GM23338 (cell line): ENCODE data around the gene DHX36. TPM values are rescaled to one million over a fixed set of nuclear protein-coding genes. Genes with fewer than 3 reads are reported as not detected.

Source experiments
- ATAC-seq: fragments of 200-7000 bp; cut with Tn5 transposase; 3 replicates; pipeline ENCODE4 v1.9.1; 2020
- DNase-seq: peaks from one replicate; pipeline ENCODE4 v3.0.0-alpha.2; 2015; ENCODE audit warnings: low spot score
- H2AFZ ChIP-seq: fragments of 200-600 bp; sonication (generic); 2 replicates; pipeline ENCODE4 v1.8.0; 2016; ENCODE audit warnings: antibody characterized with exemption, mild to moderate bottlenecking, moderate library complexity
- H3F3A ChIP-seq: fragments of 200-600 bp; sonication (generic); replicated peaks from 2 replicates; pipeline ENCODE4 v1.8.0; 2017; ENCODE audit warnings: antibody characterized with exemption, mixed run types, low read depth
- H3K27ac ChIP-seq: fragments of 200-600 bp; sonication (generic); 2 replicates; pipeline ENCODE4 v1.6.1; 2016; ENCODE audit warnings: low read depth
- H3K27me3 ChIP-seq: fragments of 200-600 bp; sonication (generic); 2 replicates; pipeline ENCODE4 v1.8.0; 2016; ENCODE audit warnings: mild to moderate bottlenecking, mixed run types, moderate library complexity; ENCODE audit not compliant: insufficient read depth
- H3K36me3 ChIP-seq: fragments of 200-600 bp; sonication (generic); 2 replicates; pipeline ENCODE4 v1.8.0; 2016; ENCODE audit warnings: mild to moderate bottlenecking; ENCODE audit not compliant: insufficient read depth
- H3K4me1 ChIP-seq: fragments of 200-600 bp; sonication (generic); 2 replicates; pipeline ENCODE4 v1.8.0; 2016; ENCODE audit warnings: mild to moderate bottlenecking, moderate library complexity; ENCODE audit not compliant: insufficient read depth
- H3K4me2 ChIP-seq: fragments of 200-600 bp; sonication (generic); 2 replicates; pipeline ENCODE4 v1.7.1; 2017; ENCODE audit warnings: mixed run types
- H3K4me3 ChIP-seq: fragments of 200-600 bp; sonication (generic); 2 replicates; pipeline ENCODE4 v1.6.1; 2016; ENCODE audit warnings: mixed run types
- H3K79me2 ChIP-seq: fragments of 200-600 bp; sonication (generic); replicated peaks from 2 replicates; pipeline ENCODE4 v1.8.0; 2017; ENCODE audit warnings: mild to moderate bottlenecking; ENCODE audit not compliant: insufficient read depth
- H3K9me2 ChIP-seq: fragments of 200-600 bp; sonication (generic); 2 replicates; pipeline ENCODE4 v1.8.0; 2017; ENCODE audit not compliant: insufficient read depth
- H4K20me1 ChIP-seq: fragments of 200-600 bp; sonication (generic); replicated peaks from 2 replicates; pipeline ENCODE4 v1.8.0; 2017; ENCODE audit warnings: mild to moderate bottlenecking; ENCODE audit not compliant: insufficient read depth
- H3K27ac Mint-ChIP-seq: 2 replicates; pipeline ENCODE4 v1.8.0; 2020; ENCODE audit warnings: inconsistent platforms, mild to moderate bottlenecking, moderate library complexity, mixed read lengths
- H3K27me3 Mint-ChIP-seq: 3 replicates; pipeline ENCODE4 v1.8.0; 2022; ENCODE audit warnings: low read depth, mild to moderate bottlenecking, moderate library complexity, mixed read lengths, inconsistent platforms; ENCODE audit not compliant: insufficient read depth, poor library complexity
- H3K36me3 Mint-ChIP-seq: 3 replicates; pipeline ENCODE4 v1.8.0; 2021; ENCODE audit warnings: low read depth, mild to moderate bottlenecking, inconsistent platforms, moderate library complexity, mixed read lengths
- H3K4me1 Mint-ChIP-seq: 3 replicates; pipeline ENCODE4 v1.8.0; 2020; ENCODE audit warnings: mild to moderate bottlenecking, inconsistent platforms, mixed read lengths
- H3K4me3 Mint-ChIP-seq: 3 replicates; pipeline ENCODE4 v1.8.0; 2021; ENCODE audit warnings: moderate library complexity, mild to moderate bottlenecking, inconsistent platforms, mixed read lengths
- H3K9me3 Mint-ChIP-seq: 3 replicates; pipeline ENCODE4 v1.8.0; 2020; ENCODE audit warnings: moderate library complexity, mild to moderate bottlenecking, inconsistent platforms, mixed read lengths
- CREB1 ChIP-seq: fragments of 250-450 bp; sonication (Bioruptor Pico); IDR thresholded peaks from 2 replicates; pipeline ENCODE4 v1.5.0; 2020; ENCODE audit warnings: low read depth, mild to moderate bottlenecking, moderate library complexity
- EZH2 ChIP-seq: fragments of 200-600 bp; sonication (generic); IDR thresholded peaks from one replicate; pipeline ENCODE4 v1.8.0; 2017; ENCODE audit warnings: antibody characterized with exemption, mild to moderate bottlenecking, low read depth; ENCODE audit not compliant: unreplicated experiment
- EZH2phosphoT487 ChIP-seq: fragments of 200-600 bp; sonication (generic); IDR thresholded peaks from one replicate; pipeline ENCODE4 v1.8.1; 2018; ENCODE audit warnings: antibody characterized with exemption; ENCODE audit not compliant: unreplicated experiment
- JUNB ChIP-seq: IDR thresholded peaks from one replicate; pipeline ENCODE4 v1.6.1; 2016; ENCODE audit warnings: antibody characterized with exemption; ENCODE audit not compliant: unreplicated experiment
- NANOG ChIP-seq: IDR thresholded peaks from 2 replicates; pipeline ENCODE4 v1.6.1; 2016; ENCODE audit warnings: antibody characterized with exemption, borderline replicate concordance
- POLR2AphosphoS5 ChIP-seq: IDR thresholded peaks from 2 replicates; pipeline ENCODE4 v1.6.1; 2016; ENCODE audit warnings: antibody characterized with exemption, low read depth
- STAT1 ChIP-seq: IDR thresholded peaks from one replicate; pipeline ENCODE4 v1.6.1; 2016; ENCODE audit warnings: antibody characterized with exemption; ENCODE audit not compliant: unreplicated experiment
- ZNF114 ChIP-seq: fragments of 250-450 bp; sonication (Bioruptor Pico); IDR thresholded peaks from 2 replicates; pipeline ENCODE4 v1.5.0; 2020; ENCODE audit warnings: mild to moderate bottlenecking, moderate library complexity
- ZNF331 ChIP-seq: fragments of 250-450 bp; sonication (Bioruptor Pico); IDR thresholded peaks from 2 replicates; pipeline ENCODE4 v1.5.0; 2020; ENCODE audit warnings: low read depth, mild to moderate bottlenecking, moderate library complexity
- polyA plus RNA-seq: library from polyadenylated mRNA; unstranded; fragments of >200 nt; fragmentation: Nextera tagmentation; extraction: Ambion mirVana; gene quantifications from 2 replicates; pipeline ENCODE4 v1.2.1, GENCODE V29; 2016
- total RNA-seq: library from RNA; depleted of rRNA; stranded (reverse); fragments of >200 nt; shearing (Covaris generic); gene quantifications from 2 replicates; pipeline ENCODE4 v1.2.3, GENCODE V29; 2014
- TF ChIP-seq, protein P1 (sequence below): IDR thresholded peaks from 2 replicates; pipeline ENCODE4 v1.6.1; 2016; ENCODE audit warnings: antibody characterized with exemption
- TF ChIP-seq, protein P2 (sequence below): fragments of 250-450 bp; sonication (Bioruptor Pico); IDR thresholded peaks from 2 replicates; pipeline ENCODE4 v1.5.0; 2020; ENCODE audit warnings: mild to moderate bottlenecking, moderate library complexity
- TF ChIP-seq, protein P3 (sequence below): IDR thresholded peaks from one replicate; pipeline ENCODE4 v1.6.1; 2018; ENCODE audit warnings: antibody characterized with exemption; ENCODE audit not compliant: unreplicated experiment
- TF ChIP-seq, protein P4 (sequence below), 2 experiments: fragments of 200-600 bp in 1 of 2; sonication (generic) in 1 of 2; conservative IDR thresholded peaks; 2 replicates each; pipeline versions ENCODE4 v1.5.1 to v1.6.1; 2016 to 2017; ENCODE audit warnings: antibody characterized with exemption in 2 of 2, low read depth in 2 of 2, mild to moderate bottlenecking in 2 of 2, moderate library complexity in 1 of 2

DHX36 gene
- total and polyA plus RNA-seq, 2 experiments from 2014 or later, result 103 to 110 TPM

- H3K4me3 Mint-ChIP-seq, result no peak overlapping the region
- no peak overlapping the region for H3K4me3 ChIP-seq
- no peaks in the 10 kb centered on the region for H3K4me1 ChIP-seq
- no peak for DNase-seq
- no peaks in the 10 kb centered on the region for H3K4me1 Mint-ChIP-seq
- no peak overlapping the region for H3K4me2 ChIP-seq
- H3K36me3 Mint-ChIP-seq, result peaks cover 74% of the 10 kb centered on the region
- no peaks in the 10 kb centered on the region for H3K9me3 Mint-ChIP-seq
- no peak overlapping the region for H3K27ac ChIP-seq
- no peaks in the 10 kb centered on the region for H3K9me2 ChIP-seq
- H3K27me3 Mint-ChIP-seq, result no peaks in the 10 kb centered on the region
- no peak for ATAC-seq
- H2AFZ ChIP-seq, result no peak overlapping the region
- no peaks in the 10 kb centered on the region for H3F3A ChIP-seq
- TF ChIP-seq CREB1 (CRISPR knock-in tag) (no peak), POLR2AphosphoS5 (no peak), NANOG (no peak), EZH2phosphoT487 (no peak), ZNF114 (CRISPR knock-in tag) (no peak), JUNB (no peak), EZH2 (no peak), STAT1 (no peak), ZNF331 (no peak)
- TF ChIP-seq, protein P1, sequence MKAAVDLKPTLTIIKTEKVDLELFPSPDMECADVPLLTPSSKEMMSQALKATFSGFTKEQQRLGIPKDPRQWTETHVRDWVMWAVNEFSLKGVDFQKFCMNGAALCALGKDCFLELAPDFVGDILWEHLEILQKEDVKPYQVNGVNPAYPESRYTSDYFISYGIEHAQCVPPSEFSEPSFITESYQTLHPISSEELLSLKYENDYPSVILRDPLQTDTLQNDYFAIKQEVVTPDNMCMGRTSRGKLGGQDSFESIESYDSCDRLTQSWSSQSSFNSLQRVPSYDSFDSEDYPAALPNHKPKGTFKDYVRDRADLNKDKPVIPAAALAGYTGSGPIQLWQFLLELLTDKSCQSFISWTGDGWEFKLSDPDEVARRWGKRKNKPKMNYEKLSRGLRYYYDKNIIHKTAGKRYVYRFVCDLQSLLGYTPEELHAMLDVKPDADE, result no peak
- TF ChIP-seq, protein P2, sequence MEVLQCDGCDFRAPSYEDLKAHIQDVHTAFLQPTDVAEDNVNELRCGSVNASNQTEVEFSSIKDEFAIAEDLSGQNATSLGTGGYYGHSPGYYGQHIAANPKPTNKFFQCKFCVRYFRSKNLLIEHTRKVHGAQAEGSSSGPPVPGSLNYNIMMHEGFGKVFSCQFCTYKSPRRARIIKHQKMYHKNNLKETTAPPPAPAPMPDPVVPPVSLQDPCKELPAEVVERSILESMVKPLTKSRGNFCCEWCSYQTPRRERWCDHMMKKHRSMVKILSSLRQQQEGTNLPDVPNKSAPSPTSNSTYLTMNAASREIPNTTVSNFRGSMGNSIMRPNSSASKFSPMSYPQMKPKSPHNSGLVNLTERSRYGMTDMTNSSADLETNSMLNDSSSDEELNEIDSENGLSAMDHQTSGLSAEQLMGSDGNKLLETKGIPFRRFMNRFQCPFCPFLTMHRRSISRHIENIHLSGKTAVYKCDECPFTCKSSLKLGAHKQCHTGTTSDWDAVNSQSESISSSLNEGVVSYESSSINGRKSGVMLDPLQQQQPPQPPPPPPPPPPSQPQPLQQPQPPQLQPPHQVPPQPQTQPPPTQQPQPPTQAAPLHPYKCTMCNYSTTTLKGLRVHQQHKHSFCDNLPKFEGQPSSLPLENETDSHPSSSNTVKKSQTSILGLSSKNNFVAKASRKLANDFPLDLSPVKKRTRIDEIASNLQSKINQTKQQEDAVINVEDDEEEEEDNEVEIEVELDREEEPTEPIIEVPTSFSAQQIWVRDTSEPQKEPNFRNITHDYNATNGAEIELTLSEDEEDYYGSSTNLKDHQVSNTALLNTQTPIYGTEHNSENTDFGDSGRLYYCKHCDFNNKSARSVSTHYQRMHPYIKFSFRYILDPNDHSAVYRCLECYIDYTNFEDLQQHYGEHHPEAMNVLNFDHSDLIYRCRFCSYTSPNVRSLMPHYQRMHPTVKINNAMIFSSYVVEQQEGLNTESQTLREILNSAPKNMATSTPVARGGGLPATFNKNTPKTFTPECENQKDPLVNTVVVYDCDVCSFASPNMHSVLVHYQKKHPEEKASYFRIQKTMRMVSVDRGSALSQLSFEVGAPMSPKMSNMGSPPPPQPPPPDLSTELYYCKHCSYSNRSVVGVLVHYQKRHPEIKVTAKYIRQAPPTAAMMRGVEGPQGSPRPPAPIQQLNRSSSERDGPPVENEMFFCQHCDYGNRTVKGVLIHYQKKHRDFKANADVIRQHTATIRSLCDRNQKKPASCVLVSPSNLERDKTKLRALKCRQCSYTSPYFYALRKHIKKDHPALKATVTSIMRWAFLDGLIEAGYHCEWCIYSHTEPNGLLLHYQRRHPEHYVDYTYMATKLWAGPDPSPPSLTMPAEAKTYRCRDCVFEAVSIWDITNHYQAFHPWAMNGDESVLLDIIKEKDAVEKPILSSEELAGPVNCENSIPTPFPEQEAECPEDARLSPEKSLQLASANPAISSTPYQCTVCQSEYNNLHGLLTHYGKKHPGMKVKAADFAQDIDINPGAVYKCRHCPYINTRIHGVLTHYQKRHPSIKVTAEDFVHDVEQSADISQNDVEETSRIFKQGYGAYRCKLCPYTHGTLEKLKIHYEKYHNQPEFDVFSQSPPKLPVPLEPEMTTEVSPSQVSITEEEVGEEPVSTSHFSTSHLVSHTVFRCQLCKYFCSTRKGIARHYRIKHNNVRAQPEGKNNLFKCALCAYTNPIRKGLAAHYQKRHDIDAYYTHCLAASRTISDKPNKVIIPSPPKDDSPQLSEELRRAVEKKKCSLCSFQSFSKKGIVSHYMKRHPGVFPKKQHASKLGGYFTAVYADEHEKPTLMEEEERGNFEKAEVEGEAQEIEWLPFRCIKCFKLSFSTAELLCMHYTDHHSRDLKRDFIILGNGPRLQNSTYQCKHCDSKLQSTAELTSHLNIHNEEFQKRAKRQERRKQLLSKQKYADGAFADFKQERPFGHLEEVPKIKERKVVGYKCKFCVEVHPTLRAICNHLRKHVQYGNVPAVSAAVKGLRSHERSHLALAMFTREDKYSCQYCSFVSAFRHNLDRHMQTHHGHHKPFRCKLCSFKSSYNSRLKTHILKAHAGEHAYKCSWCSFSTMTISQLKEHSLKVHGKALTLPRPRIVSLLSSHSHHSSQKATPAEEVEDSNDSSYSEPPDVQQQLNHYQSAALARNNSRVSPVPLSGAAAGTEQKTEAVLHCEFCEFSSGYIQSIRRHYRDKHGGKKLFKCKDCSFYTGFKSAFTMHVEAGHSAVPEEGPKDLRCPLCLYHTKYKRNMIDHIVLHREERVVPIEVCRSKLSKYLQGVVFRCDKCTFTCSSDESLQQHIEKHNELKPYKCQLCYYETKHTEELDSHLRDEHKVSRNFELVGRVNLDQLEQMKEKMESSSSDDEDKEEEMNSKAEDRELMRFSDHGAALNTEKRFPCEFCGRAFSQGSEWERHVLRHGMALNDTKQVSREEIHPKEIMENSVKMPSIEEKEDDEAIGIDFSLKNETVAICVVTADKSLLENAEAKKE (CRISPR knock-in tag), result no peak
- TF ChIP-seq, protein P3, sequence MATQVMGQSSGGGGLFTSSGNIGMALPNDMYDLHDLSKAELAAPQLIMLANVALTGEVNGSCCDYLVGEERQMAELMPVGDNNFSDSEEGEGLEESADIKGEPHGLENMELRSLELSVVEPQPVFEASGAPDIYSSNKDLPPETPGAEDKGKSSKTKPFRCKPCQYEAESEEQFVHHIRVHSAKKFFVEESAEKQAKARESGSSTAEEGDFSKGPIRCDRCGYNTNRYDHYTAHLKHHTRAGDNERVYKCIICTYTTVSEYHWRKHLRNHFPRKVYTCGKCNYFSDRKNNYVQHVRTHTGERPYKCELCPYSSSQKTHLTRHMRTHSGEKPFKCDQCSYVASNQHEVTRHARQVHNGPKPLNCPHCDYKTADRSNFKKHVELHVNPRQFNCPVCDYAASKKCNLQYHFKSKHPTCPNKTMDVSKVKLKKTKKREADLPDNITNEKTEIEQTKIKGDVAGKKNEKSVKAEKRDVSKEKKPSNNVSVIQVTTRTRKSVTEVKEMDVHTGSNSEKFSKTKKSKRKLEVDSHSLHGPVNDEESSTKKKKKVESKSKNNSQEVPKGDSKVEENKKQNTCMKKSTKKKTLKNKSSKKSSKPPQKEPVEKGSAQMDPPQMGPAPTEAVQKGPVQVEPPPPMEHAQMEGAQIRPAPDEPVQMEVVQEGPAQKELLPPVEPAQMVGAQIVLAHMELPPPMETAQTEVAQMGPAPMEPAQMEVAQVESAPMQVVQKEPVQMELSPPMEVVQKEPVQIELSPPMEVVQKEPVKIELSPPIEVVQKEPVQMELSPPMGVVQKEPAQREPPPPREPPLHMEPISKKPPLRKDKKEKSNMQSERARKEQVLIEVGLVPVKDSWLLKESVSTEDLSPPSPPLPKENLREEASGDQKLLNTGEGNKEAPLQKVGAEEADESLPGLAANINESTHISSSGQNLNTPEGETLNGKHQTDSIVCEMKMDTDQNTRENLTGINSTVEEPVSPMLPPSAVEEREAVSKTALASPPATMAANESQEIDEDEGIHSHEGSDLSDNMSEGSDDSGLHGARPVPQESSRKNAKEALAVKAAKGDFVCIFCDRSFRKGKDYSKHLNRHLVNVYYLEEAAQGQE, result no peak
- TF ChIP-seq, protein P4, sequence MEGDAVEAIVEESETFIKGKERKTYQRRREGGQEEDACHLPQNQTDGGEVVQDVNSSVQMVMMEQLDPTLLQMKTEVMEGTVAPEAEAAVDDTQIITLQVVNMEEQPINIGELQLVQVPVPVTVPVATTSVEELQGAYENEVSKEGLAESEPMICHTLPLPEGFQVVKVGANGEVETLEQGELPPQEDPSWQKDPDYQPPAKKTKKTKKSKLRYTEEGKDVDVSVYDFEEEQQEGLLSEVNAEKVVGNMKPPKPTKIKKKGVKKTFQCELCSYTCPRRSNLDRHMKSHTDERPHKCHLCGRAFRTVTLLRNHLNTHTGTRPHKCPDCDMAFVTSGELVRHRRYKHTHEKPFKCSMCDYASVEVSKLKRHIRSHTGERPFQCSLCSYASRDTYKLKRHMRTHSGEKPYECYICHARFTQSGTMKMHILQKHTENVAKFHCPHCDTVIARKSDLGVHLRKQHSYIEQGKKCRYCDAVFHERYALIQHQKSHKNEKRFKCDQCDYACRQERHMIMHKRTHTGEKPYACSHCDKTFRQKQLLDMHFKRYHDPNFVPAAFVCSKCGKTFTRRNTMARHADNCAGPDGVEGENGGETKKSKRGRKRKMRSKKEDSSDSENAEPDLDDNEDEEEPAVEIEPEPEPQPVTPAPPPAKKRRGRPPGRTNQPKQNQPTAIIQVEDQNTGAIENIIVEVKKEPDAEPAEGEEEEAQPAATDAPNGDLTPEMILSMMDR (conservative IDR thresholded peaks at IDR 0.05; ENCODE audit: low read depth in 2 of 2), result no peak
- H4K20me1 ChIP-seq, result 0 out of 2 replicates have a peak, but pooled peaks cover 6% of the 10 kb centered on the region
- H3K27ac Mint-ChIP-seq, result no peak overlapping the region
- H3K27me3 ChIP-seq, result no peaks in the 10 kb centered on the region
- H3K79me2 ChIP-seq, result peaks cover 36% of the 10 kb centered on the region
- H3K36me3 ChIP-seq, result peaks cover 60% of the 10 kb centered on the region
These were observed 16.9 kb downstream of the DHX36 start for GRCh38 chr3:154307363-154307762.
